ENCODE data around the gene ZNF441.
"Not testable (repeated sequence)": the region's sequence is repeated elsewhere in the genome, so short reads cannot be mapped to it uniquely, and the experiment has no call there.

- TF ChIP-seq, protein P1, sequence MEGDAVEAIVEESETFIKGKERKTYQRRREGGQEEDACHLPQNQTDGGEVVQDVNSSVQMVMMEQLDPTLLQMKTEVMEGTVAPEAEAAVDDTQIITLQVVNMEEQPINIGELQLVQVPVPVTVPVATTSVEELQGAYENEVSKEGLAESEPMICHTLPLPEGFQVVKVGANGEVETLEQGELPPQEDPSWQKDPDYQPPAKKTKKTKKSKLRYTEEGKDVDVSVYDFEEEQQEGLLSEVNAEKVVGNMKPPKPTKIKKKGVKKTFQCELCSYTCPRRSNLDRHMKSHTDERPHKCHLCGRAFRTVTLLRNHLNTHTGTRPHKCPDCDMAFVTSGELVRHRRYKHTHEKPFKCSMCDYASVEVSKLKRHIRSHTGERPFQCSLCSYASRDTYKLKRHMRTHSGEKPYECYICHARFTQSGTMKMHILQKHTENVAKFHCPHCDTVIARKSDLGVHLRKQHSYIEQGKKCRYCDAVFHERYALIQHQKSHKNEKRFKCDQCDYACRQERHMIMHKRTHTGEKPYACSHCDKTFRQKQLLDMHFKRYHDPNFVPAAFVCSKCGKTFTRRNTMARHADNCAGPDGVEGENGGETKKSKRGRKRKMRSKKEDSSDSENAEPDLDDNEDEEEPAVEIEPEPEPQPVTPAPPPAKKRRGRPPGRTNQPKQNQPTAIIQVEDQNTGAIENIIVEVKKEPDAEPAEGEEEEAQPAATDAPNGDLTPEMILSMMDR (conservative IDR thresholded peaks at IDR 0.05 in 1 of 2, IDR thresholded peaks at IDR 0.05 in 1 of 2; ENCODE audit: extremely low read depth in 1 of 2, insufficient read depth in 1 of 2, low read depth in 1 of 2, low read length in 2 of 2) = not testable (repeated sequence)
- not testable (repeated sequence) for TF ChIP-seq EZH2 (IDR thresholded peaks at IDR 0.05; ENCODE audit: borderline replicate concordance, low read length)
These were observed 9.9 kb downstream of the ZNF441 start for GRCh38 chr19:11776669-11777068.
